ENCODE data around the gene MACROD2.

MACROD2 gene

DNA sequence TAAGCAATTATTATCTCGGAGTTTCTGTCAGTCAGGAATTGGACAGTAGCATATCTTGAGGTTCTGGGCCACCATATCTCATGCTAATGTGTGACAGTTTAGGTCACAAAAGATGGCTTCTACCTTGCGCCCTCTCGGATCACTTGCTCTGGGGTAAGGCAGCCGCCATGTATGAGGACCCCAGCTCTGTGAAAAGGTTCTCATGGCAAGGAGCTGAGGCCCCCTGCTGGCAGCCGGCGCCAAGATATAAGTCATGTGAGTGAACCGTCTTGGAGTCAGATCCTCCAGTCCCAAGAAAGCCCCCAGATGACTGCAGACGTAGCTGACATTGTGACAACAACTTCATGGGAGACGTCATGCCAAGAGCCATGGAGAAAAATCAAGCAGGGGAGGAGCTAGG is 1907.2 kb downstream of the MACROD2 start:
- TF ChIP-seq ZNF8 (CRISPR knock-in tag; IDR thresholded peaks at IDR 0.05) (no peak), ZNF565 (CRISPR knock-in tag; conservative IDR thresholded peaks at IDR 0.05; ENCODE audit: low read depth) (no peak), GLIS3 (CRISPR knock-in tag; IDR thresholded peaks at IDR 0.05) (no peak), CSDC2 (CRISPR knock-in tag; IDR thresholded peaks at IDR 0.05) (no peak), ZNF70 (CRISPR knock-in tag; IDR thresholded peaks at IDR 0.05) (no peak), ZFP3 (CRISPR knock-in tag; IDR thresholded peaks at IDR 0.05) (no peak), TCF4 (CRISPR knock-in tag; IDR thresholded peaks at IDR 0.05; ENCODE audit: borderline replicate concordance) (no peak), PPARA (CRISPR knock-in tag; IDR thresholded peaks at IDR 0.05; ENCODE audit: borderline replicate concordance) (no peak), ZC3H10 (CRISPR knock-in tag; IDR thresholded peaks at IDR 0.05) (no peak), BACH2 (CRISPR knock-in tag; IDR thresholded peaks at IDR 0.05; ENCODE audit: borderline replicate concordance) (no peak), TOX (CRISPR knock-in tag; IDR thresholded peaks at IDR 0.05; ENCODE audit: borderline replicate concordance) (no peak), OSR1 (CRISPR knock-in tag; IDR thresholded peaks at IDR 0.05) (no peak), ARNTL (CRISPR knock-in tag; IDR thresholded peaks at IDR 0.05; ENCODE audit: borderline replicate concordance, low read depth) (no peak), ISL1 (CRISPR knock-in tag; IDR thresholded peaks at IDR 0.05) (no peak), ESRRG (CRISPR knock-in tag; IDR thresholded peaks at IDR 0.05) (no peak)
- TF ChIP-seq, protein P1, sequence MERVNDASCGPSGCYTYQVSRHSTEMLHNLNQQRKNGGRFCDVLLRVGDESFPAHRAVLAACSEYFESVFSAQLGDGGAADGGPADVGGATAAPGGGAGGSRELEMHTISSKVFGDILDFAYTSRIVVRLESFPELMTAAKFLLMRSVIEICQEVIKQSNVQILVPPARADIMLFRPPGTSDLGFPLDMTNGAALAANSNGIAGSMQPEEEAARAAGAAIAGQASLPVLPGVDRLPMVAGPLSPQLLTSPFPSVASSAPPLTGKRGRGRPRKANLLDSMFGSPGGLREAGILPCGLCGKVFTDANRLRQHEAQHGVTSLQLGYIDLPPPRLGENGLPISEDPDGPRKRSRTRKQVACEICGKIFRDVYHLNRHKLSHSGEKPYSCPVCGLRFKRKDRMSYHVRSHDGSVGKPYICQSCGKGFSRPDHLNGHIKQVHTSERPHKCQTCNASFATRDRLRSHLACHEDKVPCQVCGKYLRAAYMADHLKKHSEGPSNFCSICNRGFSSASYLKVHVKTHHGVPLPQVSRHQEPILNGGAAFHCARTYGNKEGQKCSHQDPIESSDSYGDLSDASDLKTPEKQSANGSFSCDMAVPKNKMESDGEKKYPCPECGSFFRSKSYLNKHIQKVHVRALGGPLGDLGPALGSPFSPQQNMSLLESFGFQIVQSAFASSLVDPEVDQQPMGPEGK (CRISPR knock-in tag; IDR thresholded peaks at IDR 0.05; ENCODE audit: borderline replicate concordance): no peak
- TF ChIP-seq, protein P2, sequence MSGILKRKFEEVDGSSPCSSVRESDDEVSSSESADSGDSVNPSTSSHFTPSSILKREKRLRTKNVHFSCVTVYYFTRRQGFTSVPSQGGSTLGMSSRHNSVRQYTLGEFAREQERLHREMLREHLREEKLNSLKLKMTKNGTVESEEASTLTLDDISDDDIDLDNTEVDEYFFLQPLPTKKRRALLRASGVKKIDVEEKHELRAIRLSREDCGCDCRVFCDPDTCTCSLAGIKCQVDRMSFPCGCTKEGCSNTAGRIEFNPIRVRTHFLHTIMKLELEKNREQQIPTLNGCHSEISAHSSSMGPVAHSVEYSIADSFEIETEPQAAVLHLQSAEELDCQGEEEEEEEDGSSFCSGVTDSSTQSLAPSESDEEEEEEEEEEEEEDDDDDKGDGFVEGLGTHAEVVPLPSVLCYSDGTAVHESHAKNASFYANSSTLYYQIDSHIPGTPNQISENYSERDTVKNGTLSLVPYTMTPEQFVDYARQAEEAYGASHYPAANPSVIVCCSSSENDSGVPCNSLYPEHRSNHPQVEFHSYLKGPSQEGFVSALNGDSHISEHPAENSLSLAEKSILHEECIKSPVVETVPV (CRISPR knock-in tag; IDR thresholded peaks at IDR 0.05): no peak
- TF ChIP-seq, protein P3, sequence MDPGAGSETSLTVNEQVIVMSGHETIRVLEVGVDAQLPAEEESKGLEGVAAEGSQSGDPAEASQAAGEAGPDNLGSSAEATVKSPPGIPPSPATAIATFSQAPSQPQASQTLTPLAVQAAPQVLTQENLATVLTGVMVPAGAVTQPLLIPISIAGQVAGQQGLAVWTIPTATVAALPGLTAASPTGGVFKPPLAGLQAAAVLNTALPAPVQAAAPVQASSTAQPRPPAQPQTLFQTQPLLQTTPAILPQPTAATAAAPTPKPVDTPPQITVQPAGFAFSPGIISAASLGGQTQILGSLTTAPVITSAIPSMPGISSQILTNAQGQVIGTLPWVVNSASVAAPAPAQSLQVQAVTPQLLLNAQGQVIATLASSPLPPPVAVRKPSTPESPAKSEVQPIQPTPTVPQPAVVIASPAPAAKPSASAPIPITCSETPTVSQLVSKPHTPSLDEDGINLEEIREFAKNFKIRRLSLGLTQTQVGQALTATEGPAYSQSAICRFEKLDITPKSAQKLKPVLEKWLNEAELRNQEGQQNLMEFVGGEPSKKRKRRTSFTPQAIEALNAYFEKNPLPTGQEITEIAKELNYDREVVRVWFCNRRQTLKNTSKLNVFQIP (CRISPR knock-in tag; IDR thresholded peaks at IDR 0.05; ENCODE audit: borderline replicate concordance, low read depth): no peak
- TF ChIP-seq, protein P4, sequence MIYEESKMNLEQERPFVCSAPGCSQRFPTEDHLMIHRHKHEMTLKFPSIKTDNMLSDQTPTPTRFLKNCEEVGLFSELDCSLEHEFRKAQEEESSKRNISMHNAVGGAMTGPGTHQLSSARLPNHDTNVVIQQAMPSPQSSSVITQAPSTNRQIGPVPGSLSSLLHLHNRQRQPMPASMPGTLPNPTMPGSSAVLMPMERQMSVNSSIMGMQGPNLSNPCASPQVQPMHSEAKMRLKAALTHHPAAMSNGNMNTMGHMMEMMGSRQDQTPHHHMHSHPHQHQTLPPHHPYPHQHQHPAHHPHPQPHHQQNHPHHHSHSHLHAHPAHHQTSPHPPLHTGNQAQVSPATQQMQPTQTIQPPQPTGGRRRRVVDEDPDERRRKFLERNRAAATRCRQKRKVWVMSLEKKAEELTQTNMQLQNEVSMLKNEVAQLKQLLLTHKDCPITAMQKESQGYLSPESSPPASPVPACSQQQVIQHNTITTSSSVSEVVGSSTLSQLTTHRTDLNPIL (CRISPR knock-in tag; IDR thresholded peaks at IDR 0.05; ENCODE audit: low read depth): no peak
- no peak for ATAC-seq

DNA sequence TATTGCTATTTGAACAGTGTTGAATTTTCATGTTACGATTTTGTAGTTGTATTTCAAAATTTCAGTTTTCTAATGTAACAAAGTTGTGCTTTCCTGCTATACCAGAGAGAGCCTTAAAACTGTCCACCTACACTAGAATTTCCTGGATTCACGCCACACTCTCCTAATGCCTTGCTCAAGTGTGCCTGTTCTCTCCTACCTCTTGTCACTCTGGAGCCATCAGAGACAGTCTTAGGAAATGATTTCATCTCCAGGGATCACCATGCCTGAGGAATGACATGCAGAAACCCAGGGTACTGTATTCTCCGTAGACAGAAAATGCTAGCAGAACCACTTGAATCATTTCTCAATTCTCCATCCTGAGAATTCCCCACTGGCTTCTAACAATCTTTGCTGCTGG is 1910.3 kb downstream of the MACROD2 start:
- ATAC-seq: no peak
- TF ChIP-seq TOX (CRISPR knock-in tag; IDR thresholded peaks at IDR 0.05; ENCODE audit: borderline replicate concordance): no peak
- TF ChIP-seq, protein P1 (CRISPR knock-in tag; IDR thresholded peaks at IDR 0.05; ENCODE audit: borderline replicate concordance): no peak
- no peak for TF ChIP-seq ZNF565 (CRISPR knock-in tag; conservative IDR thresholded peaks at IDR 0.05; ENCODE audit: low read depth)

DNA sequence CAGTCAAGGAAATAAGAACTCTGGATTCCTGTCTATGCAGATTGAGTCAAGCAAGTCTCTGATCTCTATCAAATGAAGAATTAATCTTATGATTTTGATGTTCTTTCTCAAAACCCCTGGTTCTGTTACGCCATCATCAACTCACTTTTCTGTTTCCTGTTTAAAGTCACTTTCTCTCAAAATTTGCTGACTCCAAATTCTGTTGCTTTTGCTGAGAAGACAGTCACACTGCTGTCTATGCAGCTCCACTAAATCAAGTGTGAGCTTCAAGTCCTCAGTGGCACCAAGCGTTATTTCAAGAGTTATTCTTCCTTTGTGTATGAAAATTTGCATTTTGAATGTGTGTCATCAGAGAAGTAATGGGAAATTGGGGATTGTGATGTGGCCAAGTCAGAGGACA is 1914.7 kb downstream of the MACROD2 start:
- ATAC-seq: no peak
- TF ChIP-seq ZFP30 (CRISPR knock-in tag; IDR thresholded peaks at IDR 0.05) (no peak), ZNF8 (CRISPR knock-in tag; IDR thresholded peaks at IDR 0.05) (no peak), ZNF565 (CRISPR knock-in tag; conservative IDR thresholded peaks at IDR 0.05; ENCODE audit: low read depth) (no peak)
- TF ChIP-seq, protein P4 (CRISPR knock-in tag; IDR thresholded peaks at IDR 0.05; ENCODE audit: low read depth): no peak
